Left lung (tissue), 10 donors: ENCODE results near the gene RNF103. TPM values are rescaled to one million over a fixed set of nuclear protein-coding genes. Genes with fewer than 3 reads are reported as not detected.

Experiments used
- ATAC-seq: fragments of 200-7000 bp; cut with Tn5 transposase; one replicate; pipeline ENCODE4 v1.9.1; 2020; ENCODE audit warnings: moderate library complexity
- DNase-seq, 4 donors: peaks; one replicate each; pipeline ENCODE4 v3.0.0-alpha.2; 2013 to 2020
- H3K27ac ChIP-seq, 2 donors: fragments of 200-600 bp; sonication (generic) in 1 of 2; one replicate each; pipeline versions ENCODE4 v1.5.0 to v1.8.0; 2020 to 2021
- H3K27me3 ChIP-seq, 2 donors: fragments of 200-600 bp; sonication (generic) in 1 of 2; one replicate each; pipeline versions ENCODE4 v1.5.0 to v1.8.0; 2020 to 2021
- H3K36me3 ChIP-seq, 2 donors: fragments of 200-600 bp; sonication (generic) in 1 of 2; one replicate each; pipeline versions ENCODE4 v1.5.0 to v1.8.0; 2020 to 2021
- H3K4me1 ChIP-seq, 2 donors: fragments of 200-600 bp; one replicate each; pipeline ENCODE4 v1.8.0; 2021
- H3K4me3 ChIP-seq, 2 donors: fragments of 200-600 bp; sonication (generic) in 1 of 2; one replicate each; pipeline versions ENCODE4 v1.5.0 to v1.8.0; 2020 to 2021; ENCODE audit warnings: mild to moderate bottlenecking in 1 of 2
- H3K9me3 ChIP-seq, 2 donors: fragments of 200-600 bp; sonication (generic) in 1 of 2; one replicate each; pipeline versions ENCODE4 v1.5.0 to v1.8.0; 2020 to 2021
- intact Hi-C, 2 donors: fragments of 100-400 bp; cut with DNase I; formaldehyde crosslinking; loops; one replicate each; pipeline versions ENCODE4 v1.11.2 to v1.14.2; 2022
- polyA plus RNA-seq, 6 donors: library from polyadenylated mRNA; unstranded; fragments of 120-200 nt; gene quantifications; one replicate each; pipeline ENCODE4 v1.2.1, GENCODE V29; 2013; ENCODE audit not compliant: insufficient read length in 6 of 6
- total RNA-seq, 2 donors: library from RNA; stranded (reverse); fragmentation: NEBNext Ultra II Directional; extraction: Animal tissue kit (Norgen Biotek cat#: 25700); gene quantifications; one replicate each; pipeline ENCODE4 v1.2.1, GENCODE V29; 2021
- TF ChIP-seq, protein P1 (sequence below), 2 donors: fragments of 200-600 bp; sonication (generic) in 1 of 2; IDR thresholded peaks; one replicate each; pipeline versions ENCODE4 v1.5.0 to v1.8.0; 2021; ENCODE audit warnings: antibody characterized with exemption in 2 of 2
- donor health status: DM: no; HTN: yes; CAD: no.
- donor health status: DM: no; HTN: no; CAD: no.

RNF103 gene
- total and polyA plus RNA-seq, 8 donors, result 21.6 to 46.5 (median 38.8) TPM

DNA sequence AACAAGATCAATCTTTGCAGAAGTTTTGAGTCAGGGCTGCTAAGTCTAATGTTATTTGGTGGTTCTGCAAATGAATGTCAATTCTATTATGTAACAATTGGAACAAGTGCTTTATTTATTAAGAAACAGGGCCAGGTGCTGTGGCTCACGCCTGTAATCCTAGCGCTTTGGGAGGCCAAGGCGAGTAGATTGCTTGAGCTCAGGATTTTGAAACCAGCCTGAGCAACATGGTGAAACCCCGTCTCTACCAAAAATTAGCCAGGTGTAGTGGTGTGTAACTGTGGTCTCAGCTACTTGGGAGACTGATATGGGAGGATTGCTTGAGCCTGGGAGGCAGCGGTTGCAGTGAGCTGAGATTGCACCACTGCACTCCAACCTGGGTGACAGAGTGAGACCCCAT lies 13.2 kb upstream of the RNF103 start:
- ATAC-seq (no peak), DNase-seq (no peak)
- intact Hi-C loops, result no loop called here
- Histone ChIP-seq H3K4me3 (no peak overlapping the region), H3K9me3 (peaks cover 0 to 7% of the 10 kb centered on the region in 2 donors), H3K4me1 (no peaks in the 10 kb centered on the region), H3K27me3 (no peaks in the 10 kb centered on the region), H3K36me3 (no peaks in the 10 kb centered on the region), H3K27ac (no peak overlapping the region)
- TF ChIP-seq, protein P1, sequence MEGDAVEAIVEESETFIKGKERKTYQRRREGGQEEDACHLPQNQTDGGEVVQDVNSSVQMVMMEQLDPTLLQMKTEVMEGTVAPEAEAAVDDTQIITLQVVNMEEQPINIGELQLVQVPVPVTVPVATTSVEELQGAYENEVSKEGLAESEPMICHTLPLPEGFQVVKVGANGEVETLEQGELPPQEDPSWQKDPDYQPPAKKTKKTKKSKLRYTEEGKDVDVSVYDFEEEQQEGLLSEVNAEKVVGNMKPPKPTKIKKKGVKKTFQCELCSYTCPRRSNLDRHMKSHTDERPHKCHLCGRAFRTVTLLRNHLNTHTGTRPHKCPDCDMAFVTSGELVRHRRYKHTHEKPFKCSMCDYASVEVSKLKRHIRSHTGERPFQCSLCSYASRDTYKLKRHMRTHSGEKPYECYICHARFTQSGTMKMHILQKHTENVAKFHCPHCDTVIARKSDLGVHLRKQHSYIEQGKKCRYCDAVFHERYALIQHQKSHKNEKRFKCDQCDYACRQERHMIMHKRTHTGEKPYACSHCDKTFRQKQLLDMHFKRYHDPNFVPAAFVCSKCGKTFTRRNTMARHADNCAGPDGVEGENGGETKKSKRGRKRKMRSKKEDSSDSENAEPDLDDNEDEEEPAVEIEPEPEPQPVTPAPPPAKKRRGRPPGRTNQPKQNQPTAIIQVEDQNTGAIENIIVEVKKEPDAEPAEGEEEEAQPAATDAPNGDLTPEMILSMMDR (IDR thresholded peaks at IDR 0.05), result no peak

DNA sequence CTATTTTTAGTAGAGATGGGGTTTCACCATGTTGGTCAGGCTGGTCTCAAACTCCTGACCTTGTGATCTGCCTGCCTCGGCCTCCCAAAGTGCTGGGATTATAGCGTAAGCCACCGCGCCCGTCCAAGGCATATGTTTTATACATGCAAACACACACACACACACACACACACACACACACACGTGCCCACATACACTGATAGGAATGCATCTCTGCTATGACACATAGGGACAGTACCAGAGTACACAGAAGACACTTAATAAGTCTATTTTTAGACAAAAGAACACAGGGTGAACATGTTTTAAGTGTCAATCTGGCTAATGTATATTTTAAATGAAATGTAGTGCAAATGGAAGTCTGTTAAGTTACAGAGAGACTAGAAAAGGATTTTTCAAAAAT lies 10.7 kb upstream of the RNF103 start:
- intact Hi-C loops, result no loop called here
- DNase-seq, result no peak
- H3K36me3 ChIP-seq, result no peaks in the 10 kb centered on the region
- no peak for ATAC-seq
- no peak overlapping the region for H3K4me3 ChIP-seq
- TF ChIP-seq, protein P1 (IDR thresholded peaks at IDR 0.05), result no peak
- H3K27me3 ChIP-seq, result no peaks in the 10 kb centered on the region
- H3K9me3 ChIP-seq, result no peaks in the 10 kb centered on the region
- H3K4me1 ChIP-seq, result no peaks in the 10 kb centered on the region
- H3K27ac ChIP-seq, result no peak overlapping the region

DNA sequence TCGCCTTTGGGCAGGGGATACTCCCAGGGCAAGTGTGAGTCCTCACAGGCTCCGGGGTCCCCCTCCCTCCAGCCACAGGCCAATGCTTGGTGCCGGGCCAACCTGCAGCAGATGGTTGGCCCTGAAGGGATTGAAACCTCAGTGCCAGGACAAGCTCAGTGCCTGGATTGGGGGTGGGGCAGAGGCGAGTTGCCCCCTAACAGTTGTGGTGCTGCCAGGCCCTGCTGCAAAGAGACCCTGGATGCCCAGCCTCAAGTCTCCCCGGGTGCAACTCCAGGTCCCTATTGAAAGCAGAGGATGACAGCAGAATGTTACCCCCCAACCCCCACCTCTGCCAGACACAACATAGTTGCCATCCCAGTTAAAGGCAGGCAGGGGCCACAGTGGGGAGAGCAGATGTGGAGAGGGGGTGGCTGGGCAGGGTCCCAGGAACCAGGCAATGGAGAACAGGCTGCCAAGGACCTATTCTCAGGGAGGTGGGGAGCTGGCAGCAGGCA lies 9.5 kb upstream of the RNF103 start:
- DNase-seq, result no peak
- H3K4me3 ChIP-seq, result no peak overlapping the region
- TF ChIP-seq, protein P1 (IDR thresholded peaks at IDR 0.05), result no peak
- intact Hi-C loops, result no loop called here
- H3K36me3 ChIP-seq, result no peaks in the 10 kb centered on the region
- no peaks in the 10 kb centered on the region for H3K4me1 ChIP-seq
- no peaks in the 10 kb centered on the region for H3K9me3 ChIP-seq
- no peak overlapping the region for H3K27ac ChIP-seq
- ATAC-seq, result no peak
- H3K27me3 ChIP-seq, result no peaks in the 10 kb centered on the region

DNA sequence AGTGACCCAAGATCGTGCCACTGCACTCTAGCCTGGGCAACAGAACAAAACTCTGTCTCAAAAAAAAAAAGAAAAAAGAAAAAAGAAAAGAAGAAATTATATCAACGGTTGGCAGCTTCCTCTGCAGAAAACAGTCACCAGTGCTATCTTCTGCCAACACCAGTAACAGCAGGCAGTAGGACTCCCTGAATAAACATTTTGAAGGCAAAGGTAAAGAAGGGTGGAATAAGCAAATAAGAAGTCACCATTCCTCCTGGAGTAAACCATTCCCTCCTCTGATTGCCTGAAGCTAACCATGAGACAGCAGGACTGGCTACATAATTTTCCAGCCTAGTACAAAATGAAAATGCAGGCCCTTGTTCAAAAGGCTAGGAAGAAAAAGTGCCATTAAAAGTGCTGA lies 9.0 kb upstream of the RNF103 start:
- Histone ChIP-seq H3K27me3 (no peaks in the 10 kb centered on the region), H3K36me3 (no peaks in the 10 kb centered on the region), H3K4me1 (no peaks in the 10 kb centered on the region), H3K27ac (no peak overlapping the region), H3K4me3 (no peak overlapping the region), H3K9me3 (no peaks in the 10 kb centered on the region)
- TF ChIP-seq, protein P1 (IDR thresholded peaks at IDR 0.05), result no peak
- DNase-seq (no peak), ATAC-seq (peak; percentile 42)
- intact Hi-C loops, result no loop called here

DNA sequence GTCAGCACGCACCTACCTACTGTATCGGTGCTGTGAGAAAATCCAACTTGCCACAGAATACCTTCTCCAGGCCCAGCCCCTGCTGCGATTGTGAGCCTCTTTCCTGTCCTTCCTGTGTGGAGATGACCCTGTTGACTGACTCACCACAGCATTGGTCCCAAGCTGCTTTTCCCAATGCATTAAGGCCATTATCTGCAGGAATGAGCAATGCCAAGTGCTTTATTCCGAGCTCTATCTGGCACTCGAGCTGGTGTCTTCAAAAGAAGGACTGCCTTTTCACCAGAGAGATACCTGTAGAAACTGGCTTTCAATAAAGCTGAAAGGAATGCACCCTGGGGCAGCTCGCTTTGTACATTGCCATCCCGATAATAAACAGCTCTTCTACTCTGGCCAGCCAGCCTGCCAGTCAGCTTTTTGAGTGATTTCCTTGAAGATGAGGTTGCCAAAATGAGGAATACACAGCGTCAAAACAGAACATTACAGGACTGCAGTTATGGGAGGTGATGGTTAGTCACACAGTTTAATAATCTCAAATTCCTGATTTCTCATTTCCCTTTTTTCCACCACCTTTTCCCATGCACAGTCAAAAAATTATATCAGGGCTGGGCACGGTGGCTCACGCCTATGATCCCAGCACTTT lies 8.3 kb upstream of the RNF103 start:
- Histone ChIP-seq H3K4me1 (no peaks in the 10 kb centered on the region), H3K9me3 (no peaks in the 10 kb centered on the region), H3K4me3 (no peak overlapping the region), H3K27ac (no peak overlapping the region), H3K27me3 (no peaks in the 10 kb centered on the region), H3K36me3 (no peaks in the 10 kb centered on the region)
- DNase-seq (no peak), ATAC-seq (no peak)
- TF ChIP-seq, protein P1 (IDR thresholded peaks at IDR 0.05), result no peak
- intact Hi-C loops, result no loop called here
